ENCODE measurements around the gene PDZD8. TPM values are rescaled to one million over a fixed set of nuclear protein-coding genes. Genes with fewer than 3 reads are reported as not detected.

The PDZD8 gene
- total and polyA plus RNA-seq, 2 experiments from 2014 or later = 14.4 to 20.1 TPM

DNA sequence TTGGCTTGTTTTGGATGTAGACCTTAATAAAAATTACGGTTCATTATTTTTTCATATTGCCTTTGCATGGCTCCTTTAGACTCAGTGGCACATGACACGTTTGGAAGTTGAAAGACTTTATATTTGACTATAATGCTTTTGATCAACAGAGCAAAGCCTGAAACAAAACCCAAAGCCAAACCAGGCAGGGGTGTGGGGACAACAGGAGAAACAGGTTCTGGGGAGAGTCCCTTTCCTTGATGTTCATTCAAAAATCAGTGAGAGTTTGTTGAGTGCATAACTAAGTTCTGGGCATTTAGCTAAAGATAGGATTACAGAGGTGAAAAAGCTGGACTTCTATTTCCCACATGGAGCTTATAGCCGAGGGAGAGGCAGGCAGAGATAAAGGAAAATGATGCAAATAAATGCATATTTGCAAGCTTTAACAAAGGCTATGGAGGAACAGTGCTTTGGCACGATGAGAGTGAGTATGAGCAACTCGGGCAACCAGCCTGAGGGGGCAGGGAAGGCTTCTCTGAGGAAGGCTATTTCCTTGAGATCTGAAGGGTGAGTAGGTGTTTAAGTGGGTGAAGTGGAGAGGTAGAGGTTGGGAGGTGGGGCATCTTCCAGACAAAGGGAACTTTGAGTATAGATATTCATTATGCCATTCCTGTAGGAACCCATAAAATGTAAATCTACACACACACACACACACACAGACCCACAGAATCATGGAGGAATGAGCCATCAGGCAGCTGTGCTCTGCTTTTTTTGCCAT, 34.5 kb upstream of the PDZD8 start:
- H3K9me2 ChIP-seq (ENCODE audit: insufficient read depth) = no peaks in the 10 kb centered on the region
- no peaks in the 10 kb centered on the region for H3K36me3 ChIP-seq (ENCODE audit: low read depth)
- 74 to 79% methylated on average over 5 of the region's 5 CpGs for WGBS, 2 experiments (ENCODE audit: low coverage in 1 of 2, low lambda C conversion rate in 2 of 2, missing lambda C conversion rate in 2 of 2)

GRCh38 chr10:117408436-117409384, 33.5 kb upstream of the PDZD8 start:
- no peak for DNase-seq
- 94% methylated on average over 5 of the region's 5 CpGs for WGBS, 2 experiments (ENCODE audit: low coverage in 1 of 2, low lambda C conversion rate in 2 of 2, missing lambda C conversion rate in 2 of 2)
- TF ChIP-seq EZH2 (IDR thresholded peaks at IDR 0.05; ENCODE audit: insufficient read depth, poor library complexity, severe bottlenecking) (no peak), EZH2phosphoT487 (IDR thresholded peaks at IDR 0.05; ENCODE audit: insufficient read depth, low read depth) (no peak)
- 0 out of 2 replicates have a peak, but pooled peaks cover under 1% of the 10 kb centered on the region for H3K4me1 ChIP-seq (ENCODE audit: insufficient read depth)
- no peak overlapping the region for H3K9ac ChIP-seq
- H3K4me2 ChIP-seq (ENCODE audit: unreplicated experiment) = no peak overlapping the region
- no peaks in the 10 kb centered on the region for H3F3A ChIP-seq (ENCODE audit: insufficient read depth)
- H3K27ac ChIP-seq = no peak overlapping the region
- H4K20me1 ChIP-seq (ENCODE audit: insufficient read depth) = no peaks in the 10 kb centered on the region
- no peaks in the 10 kb centered on the region for H3K36me3 ChIP-seq (ENCODE audit: low read depth)
- no peak overlapping the region for H3K4me3 ChIP-seq
- H3K27me3 ChIP-seq (replicated peaks; ENCODE audit: insufficient read depth) = no peaks in the 10 kb centered on the region
- no peaks in the 10 kb centered on the region for H3K9me3 ChIP-seq (ENCODE audit: low read depth)
- no peaks in the 10 kb centered on the region for H3K9me2 ChIP-seq (ENCODE audit: insufficient read depth)
- H3K79me2 ChIP-seq (ENCODE audit: insufficient read depth) = no peaks in the 10 kb centered on the region
- in situ Hi-C loops (cut with MboI) = no loop called here
- no peak overlapping the region for H2AFZ ChIP-seq

More for the DNA sequence above, 34.5 kb upstream of the PDZD8 start:
- no peaks in the 10 kb centered on the region for H3K9me3 ChIP-seq (ENCODE audit: low read depth)
- TF ChIP-seq EZH2phosphoT487 (IDR thresholded peaks at IDR 0.05; ENCODE audit: insufficient read depth, low read depth) (no peak), EZH2 (IDR thresholded peaks at IDR 0.05; ENCODE audit: insufficient read depth, poor library complexity, severe bottlenecking) (no peak)
- no peaks in the 10 kb centered on the region for H3K27me3 ChIP-seq (replicated peaks; ENCODE audit: insufficient read depth)
- H3K4me1 ChIP-seq (ENCODE audit: insufficient read depth) = peaks cover 11% of the 10 kb centered on the region
- H3K9ac ChIP-seq = no peak overlapping the region
- H2AFZ ChIP-seq = no peak overlapping the region
- no peak for DNase-seq
- peaks cover 8% of the 10 kb centered on the region for H3F3A ChIP-seq (ENCODE audit: insufficient read depth)
- H3K4me2 ChIP-seq (ENCODE audit: unreplicated experiment) = no peak overlapping the region
- H3K79me2 ChIP-seq (ENCODE audit: insufficient read depth) = no peaks in the 10 kb centered on the region
- H3K27ac ChIP-seq = no peak overlapping the region
- in situ Hi-C loops (cut with MboI) = no loop called here
- no peak overlapping the region for H3K4me3 ChIP-seq
- no peaks in the 10 kb centered on the region for H4K20me1 ChIP-seq (ENCODE audit: insufficient read depth)

- Histone ChIP-seq H4K20me1 (ENCODE audit: insufficient read depth) (no peaks in the 10 kb centered on the region), H3K27ac (no peak overlapping the region), H3F3A (ENCODE audit: insufficient read depth) (no peaks in the 10 kb centered on the region), H3K79me2 (ENCODE audit: insufficient read depth) (no peaks in the 10 kb centered on the region), H2AFZ (no peak overlapping the region), H3K9me2 (ENCODE audit: insufficient read depth) (no peaks in the 10 kb centered on the region), H3K27me3 (replicated peaks; ENCODE audit: insufficient read depth) (no peaks in the 10 kb centered on the region), H3K9ac (no peak overlapping the region), H3K4me3 (no peak overlapping the region), H3K4me1 (ENCODE audit: insufficient read depth) (no peaks in the 10 kb centered on the region; the same call in 1 of the 2 replicates), H3K4me2 (ENCODE audit: unreplicated experiment) (no peak overlapping the region), H3K36me3 (ENCODE audit: low read depth) (no peaks in the 10 kb centered on the region), H3K9me3 (ENCODE audit: low read depth) (no peaks in the 10 kb centered on the region)
- TF ChIP-seq EZH2phosphoT487 (IDR thresholded peaks at IDR 0.05; ENCODE audit: insufficient read depth, low read depth) (no peak), EZH2 (IDR thresholded peaks at IDR 0.05; ENCODE audit: insufficient read depth, poor library complexity, severe bottlenecking) (no peak)
- 86 to 87% methylated on average over 3 of the region's 3 CpGs for WGBS, 2 experiments (ENCODE audit: low coverage in 1 of 2, low lambda C conversion rate in 2 of 2, missing lambda C conversion rate in 2 of 2)
- no peak for DNase-seq
- in situ Hi-C loops (cut with MboI) = no loop called here
Observed at GRCh38 chr10:117405730-117406129, 30.5 kb upstream of the PDZD8 start.

- Histone ChIP-seq H3K4me1 (ENCODE audit: insufficient read depth) (no peaks in the 10 kb centered on the region; the same call in 1 of the 2 replicates), H3K27me3 (replicated peaks; ENCODE audit: insufficient read depth) (no peaks in the 10 kb centered on the region), H3K9me2 (ENCODE audit: insufficient read depth) (no peaks in the 10 kb centered on the region), H2AFZ (no peak overlapping the region), H3K27ac (no peak overlapping the region), H3K4me3 (no peak overlapping the region), H4K20me1 (ENCODE audit: insufficient read depth) (no peaks in the 10 kb centered on the region), H3K9me3 (ENCODE audit: low read depth) (no peaks in the 10 kb centered on the region), H3K36me3 (ENCODE audit: low read depth) (no peaks in the 10 kb centered on the region), H3K4me2 (ENCODE audit: unreplicated experiment) (no peak overlapping the region), H3F3A (ENCODE audit: insufficient read depth) (no peaks in the 10 kb centered on the region), H3K9ac (no peak overlapping the region), H3K79me2 (ENCODE audit: insufficient read depth) (no peaks in the 10 kb centered on the region)
- in situ Hi-C loops (cut with MboI) = no loop called here
- TF ChIP-seq EZH2 (IDR thresholded peaks at IDR 0.05; ENCODE audit: insufficient read depth, poor library complexity, severe bottlenecking) = no peak
- no peak for TF ChIP-seq EZH2phosphoT487 (IDR thresholded peaks at IDR 0.05; ENCODE audit: insufficient read depth, low read depth)
- 68 to 71% methylated on average over 3 of the region's 3 CpGs for WGBS, 2 experiments (ENCODE audit: low coverage in 1 of 2, low lambda C conversion rate in 2 of 2, missing lambda C conversion rate in 2 of 2)
- DNase-seq = no peak
Observed at GRCh38 chr10:117400329-117400728, 25.1 kb upstream of the PDZD8 start.

Measured in GM23248 (cell line).